CD14-positive monocyte (primary cell): ENCODE data around the gene GREB1. TPM values are rescaled to one million over a fixed set of nuclear protein-coding genes. Genes with fewer than 3 reads are reported as not detected.

ENCODE experiments used
- DNase-seq, 3 donors: peaks; one replicate each; pipeline ENCODE4 v3.0.0-alpha.2; 2011 to 2022
- H2AFZ ChIP-seq: 2 replicates; pipeline ENCODE4 v1.6.0; 2012; ENCODE audit warnings: mild to moderate bottlenecking, low read depth, low read length, inconsistent platforms; ENCODE audit not compliant: insufficient read depth, poor library complexity, severe bottlenecking
- H3K27ac ChIP-seq, 2 donors: 1 replicate in 1 of 2; 2 replicates in 1 of 2; pipeline ENCODE4 v1.5.1; 2012 to 2013; ENCODE audit warnings: low read length in 2 of 2, control low read depth in 1 of 2, inconsistent platforms in 1 of 2, low read depth in 1 of 2, mild to moderate bottlenecking in 1 of 2
- H3K27me3 ChIP-seq, 2 donors: one replicate each; pipeline versions ENCODE4 v1.6.0 to v1.6.1; 2011 to 2013; ENCODE audit warnings: low read length in 2 of 2; ENCODE audit not compliant: control insufficient read depth in 2 of 2, insufficient read depth in 2 of 2
- H3K36me3 ChIP-seq, 2 donors: replicated peaks in 1 of 2; 1 replicate in 1 of 2; 2 replicates in 1 of 2; pipeline versions ENCODE4 v1.5.1 to v1.6.1; 2012 to 2013; ENCODE audit warnings: low read length in 2 of 2, control low read depth in 1 of 2, inconsistent platforms in 1 of 2, mild to moderate bottlenecking in 1 of 2; ENCODE audit not compliant: insufficient read depth in 2 of 2, control insufficient read depth in 1 of 2
- H3K4me1 ChIP-seq, 2 donors: 1 replicate in 1 of 2; 2 replicates in 1 of 2; pipeline versions ENCODE4 v1.5.1 to v1.6.1; 2012 to 2013; ENCODE audit warnings: low read length in 2 of 2, control low read depth in 1 of 2, inconsistent platforms in 1 of 2, mild to moderate bottlenecking in 1 of 2, moderate library complexity in 1 of 2; ENCODE audit not compliant: insufficient read depth in 2 of 2, control insufficient read depth in 1 of 2
- H3K4me2 ChIP-seq: replicated peaks from 2 replicates; pipeline ENCODE3; 2012; ENCODE audit warnings: low read length, moderate library complexity, mild to moderate bottlenecking; ENCODE audit not compliant: poor library complexity, severe bottlenecking; ENCODE audit errors: extremely low read depth
- H3K4me3 ChIP-seq, 3 experiments: fragments of 200-600 bp in 1 of 3; sonication (generic) in 1 of 3; replicated peaks in 1 of 3; 1 replicate in 2 of 3; 2 replicates in 1 of 3; pipeline ENCODE4 v1.5.1; 2011 to 2013; ENCODE audit warnings: low read length in 3 of 3, mild to moderate bottlenecking in 3 of 3, control low read depth in 2 of 3, low read depth in 2 of 3, inconsistent platforms in 1 of 3, moderate library complexity in 1 of 3
- H3K79me2 ChIP-seq: 2 replicates; pipeline ENCODE4 v1.6.0; 2012; ENCODE audit warnings: mild to moderate bottlenecking, control low read depth, inconsistent platforms, low read length, moderate library complexity; ENCODE audit not compliant: insufficient read depth
- H3K9ac ChIP-seq: 2 replicates; pipeline ENCODE4 v1.6.0; 2017; ENCODE audit warnings: low read length, mild to moderate bottlenecking; ENCODE audit not compliant: insufficient read depth, poor library complexity, severe bottlenecking
- H3K9me3 ChIP-seq, 2 donors: replicated peaks in 1 of 2; 1 replicate in 1 of 2; 2 replicates in 1 of 2; pipeline versions ENCODE4 v1.5.1 to v1.6.1; 2012 to 2013; ENCODE audit warnings: low read length in 2 of 2, control low read depth in 1 of 2; ENCODE audit not compliant: control insufficient read depth in 1 of 2, insufficient read depth in 1 of 2
- H4K20me1 ChIP-seq: 2 replicates; pipeline ENCODE4 v1.6.0; 2012; ENCODE audit warnings: mild to moderate bottlenecking, low read length, control low read depth, moderate library complexity; ENCODE audit not compliant: insufficient read depth
- H3K27ac Mint-ChIP-seq, 7 donors: one replicate each; pipeline ENCODE4 v1.8.0; 2020; ENCODE audit warnings: mild to moderate bottlenecking in 7 of 7, mixed read lengths in 7 of 7, moderate library complexity in 6 of 7, inconsistent platforms in 2 of 7
- H3K27me3 Mint-ChIP-seq, 3 donors: one replicate each; pipeline ENCODE4 v1.8.0; 2021 to 2022; ENCODE audit warnings: low read depth in 3 of 3, mild to moderate bottlenecking in 3 of 3, mixed read lengths in 3 of 3, moderate library complexity in 3 of 3, inconsistent platforms in 1 of 3
- H3K36me3 Mint-ChIP-seq, 2 donors: one replicate each; pipeline ENCODE4 v1.8.0; 2020; ENCODE audit warnings: mixed read lengths in 2 of 2, inconsistent platforms in 1 of 2, mild to moderate bottlenecking in 1 of 2
- H3K4me1 Mint-ChIP-seq: one replicate; pipeline ENCODE4 v1.8.0; 2020; ENCODE audit warnings: mild to moderate bottlenecking, mixed read lengths
- H3K4me3 Mint-ChIP-seq, 2 donors: one replicate each; pipeline ENCODE4 v1.8.0; 2020; ENCODE audit warnings: mild to moderate bottlenecking in 2 of 2, mixed read lengths in 2 of 2, moderate library complexity in 1 of 2
- H3K9me3 Mint-ChIP-seq, 7 donors: one replicate each; pipeline ENCODE4 v1.8.0; 2020 to 2022; ENCODE audit warnings: mixed read lengths in 7 of 7, mild to moderate bottlenecking in 6 of 7, moderate library complexity in 6 of 7, inconsistent platforms in 2 of 7
- CTCF ChIP-seq: fragments of 200-600 bp; IDR thresholded peaks from one replicate; pipeline ENCODE4 v1.8.0; 2022; ENCODE audit warnings: antibody characterized with exemption, mild to moderate bottlenecking
- WGBS: methylation state at CpG from one replicate; pipeline ENCODE4 v1.1.5; 2013; ENCODE audit warnings: missing lambda C conversion rate; ENCODE audit not compliant: insufficient coverage; 5-methylcytosine and 5-hydroxymethylcytosine counted together
- intact Hi-C, 2 donors: fragments of 100-400 bp; cut with micrococcal nuclease; formaldehyde crosslinking; loops; one replicate each; pipeline versions ENCODE4 v1.15.0 to v1.15.1; 2023
- polyA plus RNA-seq, 3 donors: library from polyadenylated mRNA; depleted of rRNA in 1 of 3; unstranded in 2 of 3; stranded (reverse) in 1 of 3; fragments of 300-500 nt in 2 of 3; fragments of >200 nt in 1 of 3; fragmentation: Illumina TruSeq in 2 of 3; gene quantifications; 1 replicate in 2 of 3; 2 replicates in 1 of 3; pipeline ENCODE4 v1.2.3, GENCODE V29; 2012 to 2021

Gene GREB1
- polyA plus RNA-seq, 3 donors: not detected

- no peak overlapping the region for H3K4me2 ChIP-seq
- intact Hi-C loops: no loop called here
- DNase-seq: no peak
Observed at GRCh38 chr2:11672407-11672806, 138.6 kb downstream of the GREB1 start.

GRCh38 chr2:11674983-11675382 is 141.1 kb downstream of the GREB1 start:
- WGBS: 91% methylated on average over 10 of the region's 10 CpGs

More at GRCh38 chr2:11672407-11672806, 138.6 kb downstream of the GREB1 start:
- Histone ChIP-seq H3K27ac (no peak overlapping the region), H3K4me3 (no peak overlapping the region), H3K4me1 (no peaks in the 10 kb centered on the region), H3K9ac (no peak overlapping the region), H4K20me1 (no peaks in the 10 kb centered on the region), H3K79me2 (no peaks in the 10 kb centered on the region), H3K36me3 (no peaks in the 10 kb centered on the region), H2AFZ (no peak overlapping the region), H3K27me3 (peaks cover 7 to 28% of the 10 kb centered on the region in 2 donors), H3K9me3 (no peaks in the 10 kb centered on the region)
- Mint-ChIP-seq H3K36me3 (no peaks in the 10 kb centered on the region), H3K9me3 (peaks cover 0 to 5% (median 2%) of the 10 kb centered on the region in 7 donors), H3K27ac (no peak overlapping the region), H3K4me3 (no peak overlapping the region), H3K27me3 (peaks cover 31 to 46% (median 36%) of the 10 kb centered on the region in 3 donors), H3K4me1 (peaks cover 1% of the 10 kb centered on the region)
- TF ChIP-seq CTCF: no peak
- WGBS: no CpG with 5 or more reads among the region's 3 CpGs

More at GRCh38 chr2:11674983-11675382, 141.1 kb downstream of the GREB1 start:
- no peaks in the 10 kb centered on the region for H4K20me1 ChIP-seq
- peaks cover 0 to 4% (median 2%) of the 10 kb centered on the region in 7 donors for H3K9me3 Mint-ChIP-seq
- H3K9me3 ChIP-seq: no peaks in the 10 kb centered on the region
- peaks cover 38 to 46% (median 44%) of the 10 kb centered on the region in 3 donors for H3K27me3 Mint-ChIP-seq
- H3K36me3 Mint-ChIP-seq: no peaks in the 10 kb centered on the region
- TF ChIP-seq CTCF: no peak
- no peaks in the 10 kb centered on the region for H3K36me3 ChIP-seq
- no peak overlapping the region for H3K27ac Mint-ChIP-seq
- no peaks in the 10 kb centered on the region for H3K4me1 ChIP-seq
- intact Hi-C loops: no loop called here
- H3K4me3 ChIP-seq: no peak overlapping the region
- no peak overlapping the region for H3K9ac ChIP-seq
- no peak overlapping the region for H2AFZ ChIP-seq
- H3K4me3 Mint-ChIP-seq: no peak overlapping the region
- H3K27ac ChIP-seq: no peak overlapping the region
- H3K79me2 ChIP-seq: no peaks in the 10 kb centered on the region
- DNase-seq: no peak
- H3K4me1 Mint-ChIP-seq: peaks cover 1% of the 10 kb centered on the region
- no peak overlapping the region for H3K4me2 ChIP-seq
- H3K27me3 ChIP-seq: peaks cover 7 to 35% of the 10 kb centered on the region in 2 donors
